NK-92 (cell line): ENCODE results near the gene CIDEB.
"Not testable (repeated sequence)": the region's sequence is repeated elsewhere in the genome, so short reads cannot be mapped to it uniquely, and the experiment has no call there.

Experiments
- DNase-seq: peaks from one replicate; lab custom pipeline; 2025; ENCODE audit not compliant: unreplicated experiment; lab: John Stamatoyannopoulos, UW

CIDEB gene

DNA sequence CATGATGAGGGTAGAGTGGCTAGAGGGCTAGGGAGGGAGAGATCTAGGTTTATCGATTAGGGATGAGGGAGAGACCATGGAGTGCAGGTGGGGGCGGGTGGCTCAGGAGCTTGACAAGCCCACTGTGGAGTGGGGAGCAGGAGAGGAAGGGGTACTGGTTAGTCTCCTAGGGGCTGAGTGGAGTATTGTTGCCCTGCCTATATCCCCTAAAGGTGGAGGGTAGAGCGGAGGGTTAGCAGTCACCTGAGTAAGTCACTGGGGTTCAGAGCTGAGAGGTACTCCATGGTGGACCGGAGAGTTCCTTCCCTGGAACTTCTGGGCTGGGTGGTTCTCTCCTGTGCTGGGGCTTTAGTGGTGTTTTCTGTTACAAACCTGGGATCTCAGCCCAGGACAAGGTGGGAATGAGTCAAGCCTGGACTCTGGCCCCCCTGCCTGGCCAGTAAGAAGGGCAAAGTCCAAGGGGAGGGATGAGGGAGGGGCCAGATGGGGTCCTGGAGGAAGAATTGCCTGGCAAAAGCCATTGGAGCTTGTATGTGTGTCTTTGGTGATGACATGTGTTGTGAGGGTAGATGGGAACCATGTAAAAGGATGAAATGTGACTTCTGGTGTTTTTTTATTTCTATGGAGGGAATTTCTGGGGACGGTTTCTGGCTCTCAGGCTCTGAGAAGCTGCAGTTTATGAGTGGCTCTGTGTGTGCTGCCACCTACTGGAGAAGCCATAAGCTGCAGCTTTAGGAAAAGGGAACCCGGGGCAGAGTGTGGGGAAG is at the start of gene CIDEB:
CIDEB (minus strand) TSS at position 403 of the 767 bp plus-strand sequence; CDS start at position 284, 119 bp downstream.
- no peak for DNase-seq

DNA sequence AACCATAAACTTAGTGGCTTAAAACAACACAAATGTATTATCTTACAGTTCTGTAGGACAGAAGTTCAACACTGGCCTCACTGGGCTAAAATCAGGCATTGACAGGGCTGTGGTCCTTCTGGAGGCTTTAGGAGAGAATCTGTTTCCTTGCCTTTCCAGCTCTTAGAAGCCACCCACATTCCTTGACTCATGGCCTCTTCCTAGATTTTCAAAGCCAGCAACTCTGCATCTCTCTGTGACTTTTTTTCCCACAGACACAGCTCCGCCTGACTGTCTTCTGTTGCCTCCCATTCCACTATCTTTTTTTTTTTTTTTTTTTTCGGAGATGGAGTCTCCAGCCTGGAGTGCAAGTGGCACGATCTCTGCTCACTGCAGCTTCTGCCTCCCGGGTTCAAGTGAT is 48.4 kb upstream of the CIDEB start:
- no peak for DNase-seq

DNA sequence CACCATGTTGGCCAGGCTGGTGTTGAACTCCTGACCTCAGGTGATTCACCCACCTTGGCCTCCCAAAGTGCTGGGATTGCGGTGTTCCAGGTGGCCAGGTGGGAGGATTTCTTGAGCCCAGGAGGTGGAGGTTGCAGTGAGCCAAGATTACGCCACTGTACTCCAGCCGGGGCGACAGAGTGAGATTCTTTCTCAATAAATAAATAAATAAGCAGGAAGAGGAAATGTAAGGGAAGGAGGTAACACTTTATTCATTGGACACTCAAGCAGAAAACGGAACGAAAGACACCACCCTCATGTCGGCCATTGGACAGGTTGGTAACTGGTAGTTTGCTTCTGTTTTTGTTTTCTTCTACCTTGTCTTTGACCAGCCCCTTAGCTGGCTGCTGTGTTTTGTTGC is 47.2 kb upstream of the CIDEB start:
- no peak for DNase-seq

DNA sequence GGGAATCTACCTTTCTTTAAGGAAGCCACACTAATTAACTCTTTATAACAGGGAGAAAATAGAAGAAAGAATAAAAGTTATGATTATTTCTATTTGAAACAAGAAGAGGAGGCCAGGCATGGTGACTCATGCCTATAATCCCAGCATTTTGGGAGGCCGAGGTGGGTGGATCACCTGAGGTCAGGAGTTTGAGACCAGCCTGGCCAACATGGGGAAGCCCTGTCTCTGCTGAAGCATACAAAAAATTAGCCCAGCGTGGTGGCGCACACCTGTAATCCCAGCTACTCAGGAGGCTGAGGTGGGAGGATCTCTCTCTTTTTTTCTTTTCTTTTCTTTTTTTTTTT is 46.7 kb upstream of the CIDEB start:
- not testable (repeated sequence) for DNase-seq

GRCh38 chr14:24353559-24354481 is 46.0 kb upstream of the CIDEB start:
- no peak for DNase-seq

DNA sequence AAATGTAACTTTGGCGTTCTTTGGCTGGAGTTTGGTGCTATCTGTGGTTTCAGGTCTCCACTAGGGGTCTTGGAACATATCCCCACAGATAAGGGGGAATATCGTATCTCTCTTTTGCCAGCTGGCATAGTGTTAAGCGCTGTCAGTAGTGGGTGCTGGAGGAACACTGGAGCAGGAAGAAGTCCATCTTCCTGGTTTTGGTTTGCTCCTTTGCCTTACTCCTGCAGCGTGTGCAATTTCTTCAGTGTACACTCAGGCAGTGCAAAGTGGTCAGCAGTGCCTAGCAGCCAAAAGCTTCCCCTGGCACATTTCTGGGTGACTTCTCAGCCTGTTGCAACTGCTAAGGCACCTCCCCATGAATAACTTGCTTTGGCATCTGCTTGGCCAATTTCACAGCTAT is 43.7 kb upstream of the CIDEB start:
- DNase-seq, result no peak

DNA sequence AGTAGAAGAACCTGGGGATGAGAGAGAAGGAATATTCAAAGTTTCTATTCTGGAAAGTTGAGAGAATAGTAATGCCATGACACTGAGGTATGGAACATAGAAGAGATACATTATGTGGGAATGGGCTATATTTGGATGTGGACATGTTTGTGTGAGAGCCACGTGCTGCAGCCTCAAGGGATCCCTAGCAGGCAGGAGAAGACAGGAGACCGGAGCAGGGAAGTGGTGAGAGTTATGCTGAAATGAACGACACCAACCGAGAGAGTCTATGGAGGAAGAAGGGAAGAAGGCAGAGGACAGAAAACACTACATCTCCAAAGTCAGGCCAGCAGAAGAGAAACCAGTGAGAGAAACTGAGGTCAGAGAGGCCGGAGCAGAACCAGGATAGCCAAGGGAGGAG is 42.0 kb upstream of the CIDEB start:
- no peak for DNase-seq

- DNase-seq, result no peak
Measured at GRCh38 chr14:24348186-24348585, 40.4 kb upstream of the CIDEB start.

DNA sequence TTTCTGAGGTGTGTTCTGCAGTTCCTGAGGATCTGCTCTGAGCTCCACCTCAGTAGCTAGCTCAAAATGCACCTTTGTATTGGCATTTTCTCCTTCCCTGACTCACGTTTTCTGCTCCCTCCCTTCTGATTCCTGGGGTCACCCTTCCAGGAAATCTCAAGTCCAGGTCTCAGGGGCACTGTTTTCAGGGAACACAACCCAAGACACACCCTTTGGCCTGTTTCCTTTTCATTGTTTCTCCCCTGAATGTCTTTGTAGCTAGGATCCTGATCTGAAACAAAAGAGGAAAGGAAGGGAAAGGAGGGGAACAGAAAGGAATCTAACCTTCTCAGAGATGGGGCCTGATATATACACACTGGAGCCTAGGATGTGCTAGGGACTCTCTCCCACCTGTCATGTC is 39.4 kb upstream of the CIDEB start:
- DNase-seq, result no peak

- DNase-seq, result no peak
Measured at GRCh38 chr14:24343795-24344660, 36.3 kb upstream of the CIDEB start.

DNA sequence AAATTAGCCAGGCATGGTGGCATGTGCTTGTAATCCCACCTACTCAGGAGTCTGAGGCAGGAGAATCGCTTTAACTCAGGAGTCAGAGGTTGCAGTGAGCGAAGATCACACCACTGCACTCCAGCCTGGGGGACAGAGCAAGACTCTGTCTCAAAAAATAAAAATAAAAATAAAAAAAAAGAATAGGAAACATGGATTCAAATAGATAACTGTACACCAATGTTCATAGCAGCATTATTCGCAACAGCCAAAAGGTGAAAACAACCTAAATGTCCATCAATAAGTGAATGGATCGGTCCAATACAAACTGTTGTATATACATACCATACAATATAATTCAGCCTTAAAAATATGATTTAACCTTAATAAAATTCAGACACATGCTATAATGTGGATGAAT is 35.1 kb upstream of the CIDEB start:
- DNase-seq, result no peak

- DNase-seq, result no peak
Measured at GRCh38 chr14:24340606-24341005, 32.8 kb upstream of the CIDEB start.

DNA sequence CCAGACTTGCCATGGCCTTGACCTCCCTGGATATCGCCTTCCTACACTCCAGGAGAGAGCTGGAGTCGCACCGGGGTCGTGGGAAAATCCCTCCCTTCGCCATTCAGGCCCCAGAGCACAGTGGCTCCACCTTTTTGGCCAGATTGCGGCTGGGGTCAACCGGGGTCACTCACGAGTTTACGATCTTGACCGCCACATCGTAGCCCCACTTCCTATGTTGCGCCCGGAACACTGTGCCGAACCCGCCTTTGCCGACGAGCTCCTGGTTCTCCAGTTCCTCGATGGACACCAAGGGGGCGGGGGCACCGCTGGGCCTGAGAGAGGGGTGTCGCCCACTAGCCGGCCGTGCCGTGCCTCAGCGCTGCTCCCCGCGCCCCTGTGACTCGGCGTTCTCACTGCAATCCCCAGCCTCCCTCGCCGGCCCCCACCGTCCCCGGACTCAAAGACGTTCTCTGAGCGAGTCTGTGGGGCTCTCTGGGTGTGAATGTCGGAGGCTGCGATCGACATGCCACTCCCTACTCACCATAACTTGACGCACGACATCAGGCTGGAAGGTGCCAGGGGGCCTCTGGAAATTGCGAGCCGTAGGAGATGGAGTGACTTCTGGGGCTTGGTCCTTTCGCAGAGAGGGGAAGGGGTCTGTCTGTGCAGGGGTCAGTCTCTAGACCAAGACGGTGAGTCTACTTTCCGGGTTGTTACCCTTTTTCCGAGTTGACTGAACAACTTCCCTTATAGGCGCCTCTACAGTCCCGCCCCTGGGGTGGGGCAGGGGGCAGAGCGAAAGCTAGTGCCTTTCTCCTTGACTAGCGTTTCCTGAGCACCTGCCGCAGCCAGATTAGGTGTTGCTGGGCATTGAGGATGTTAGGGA is 31.7 kb upstream of the CIDEB start, which contains the start of gene RIPK3:
RIPK3 (minus strand) TSS at position 708 of the 868 bp plus-strand sequence; CDS start at position 543, 165 bp downstream.
- DNase-seq, result no peak

- no peak for DNase-seq
Measured at GRCh38 chr14:24338843-24339242, 31.1 kb upstream of the CIDEB start.

- no peak for DNase-seq
Measured at GRCh38 chr14:24337824-24338175, 30.0 kb upstream of the CIDEB start.

DNA sequence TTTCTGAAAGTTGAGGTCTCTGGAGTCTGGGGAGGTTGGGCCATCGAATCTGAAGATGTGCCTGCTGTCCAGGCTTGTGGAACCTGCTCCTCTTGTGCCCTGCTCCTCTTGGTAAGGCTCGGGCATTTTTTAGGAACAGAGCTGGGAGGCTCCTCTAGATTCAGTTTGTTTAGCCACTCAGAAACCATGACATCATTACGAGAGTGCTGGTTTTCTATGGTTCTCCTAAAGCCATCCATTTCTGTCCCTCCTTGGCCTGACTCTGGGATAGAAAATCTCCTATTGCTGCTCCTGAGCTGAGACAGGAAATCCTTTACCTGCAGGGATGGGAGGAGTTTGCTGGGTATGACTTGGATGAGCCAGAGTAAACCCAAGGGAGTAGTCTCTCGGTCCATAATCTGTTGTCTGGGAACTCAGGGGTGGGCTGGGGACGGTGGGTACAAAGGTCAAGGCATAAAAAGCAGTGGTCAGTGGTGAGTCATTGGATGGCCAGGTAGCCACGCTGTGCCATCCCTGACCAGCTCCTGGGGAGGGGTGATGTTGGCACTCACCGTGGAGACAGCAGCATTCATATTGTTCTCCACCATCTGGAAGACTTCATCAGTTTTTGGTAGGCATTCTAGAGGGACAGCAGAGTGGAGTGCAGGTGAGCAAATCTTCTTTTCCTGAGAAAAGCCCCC is 29.5 kb upstream of the CIDEB start:
- no peak for DNase-seq

GRCh38 chr14:24335461-24336171 is 27.8 kb upstream of the CIDEB start:
- no peak for DNase-seq

- no peak for DNase-seq
Measured at GRCh38 chr14:24334431-24335291, 26.9 kb upstream of the CIDEB start, which contains the start of gene ADCY4. Gene ADCY4, minus strand, starts transcription at chr14:24335071. Its CDS starts 419 bp downstream, at chr14:24334652.
